ENCODE results near the gene PARP15.

DNA sequence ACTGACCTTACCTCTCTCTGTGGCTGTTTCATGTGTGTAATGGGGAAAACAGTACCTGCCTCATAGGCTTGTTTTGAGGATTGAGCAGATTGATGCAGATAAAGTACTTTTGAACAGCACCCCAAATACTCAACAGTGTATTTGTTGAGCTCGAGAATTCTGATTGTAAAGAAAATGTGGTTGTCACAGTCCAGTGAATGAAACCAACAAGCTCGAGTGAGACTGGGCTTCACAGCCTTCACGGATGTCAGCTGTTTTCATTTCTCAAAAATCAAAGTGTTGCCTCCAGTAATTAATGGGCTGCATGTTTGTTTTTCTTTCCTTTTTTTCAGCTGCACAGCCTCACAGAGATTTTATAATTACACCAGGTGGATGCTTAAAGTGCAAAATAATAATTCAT is 43.7 kb downstream of the PARP15 start:
- TF ChIP-seq, protein P1, sequence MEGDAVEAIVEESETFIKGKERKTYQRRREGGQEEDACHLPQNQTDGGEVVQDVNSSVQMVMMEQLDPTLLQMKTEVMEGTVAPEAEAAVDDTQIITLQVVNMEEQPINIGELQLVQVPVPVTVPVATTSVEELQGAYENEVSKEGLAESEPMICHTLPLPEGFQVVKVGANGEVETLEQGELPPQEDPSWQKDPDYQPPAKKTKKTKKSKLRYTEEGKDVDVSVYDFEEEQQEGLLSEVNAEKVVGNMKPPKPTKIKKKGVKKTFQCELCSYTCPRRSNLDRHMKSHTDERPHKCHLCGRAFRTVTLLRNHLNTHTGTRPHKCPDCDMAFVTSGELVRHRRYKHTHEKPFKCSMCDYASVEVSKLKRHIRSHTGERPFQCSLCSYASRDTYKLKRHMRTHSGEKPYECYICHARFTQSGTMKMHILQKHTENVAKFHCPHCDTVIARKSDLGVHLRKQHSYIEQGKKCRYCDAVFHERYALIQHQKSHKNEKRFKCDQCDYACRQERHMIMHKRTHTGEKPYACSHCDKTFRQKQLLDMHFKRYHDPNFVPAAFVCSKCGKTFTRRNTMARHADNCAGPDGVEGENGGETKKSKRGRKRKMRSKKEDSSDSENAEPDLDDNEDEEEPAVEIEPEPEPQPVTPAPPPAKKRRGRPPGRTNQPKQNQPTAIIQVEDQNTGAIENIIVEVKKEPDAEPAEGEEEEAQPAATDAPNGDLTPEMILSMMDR (conservative IDR thresholded peaks at IDR 0.05; ENCODE audit: low read length), result no peak
- TF ChIP-seq EZH2phosphoT487 (IDR thresholded peaks at IDR 0.05; ENCODE audit: borderline replicate concordance, low read depth, low read length), result no peak
